Karpas-422 (cell line): ENCODE measurements around the gene LYRM1. TPM values are rescaled to one million over a fixed set of nuclear protein-coding genes. Genes with fewer than 3 reads are reported as not detected.

Experiments
- DNase-seq: peaks from one replicate; pipeline ENCODE4 v3.0.0-alpha.2; 2015
- H2AFZ ChIP-seq: fragments of 200-600 bp; sonication (generic); 2 replicates; pipeline ENCODE4 v1.6.1; 2014; ENCODE audit warnings: antibody characterized with exemption, low read length, mixed read lengths
- H3K27ac ChIP-seq: fragments of 200-600 bp; sonication (generic); 2 replicates; pipeline ENCODE4 v1.5.1; 2014; ENCODE audit warnings: mild to moderate bottlenecking, low read length, moderate library complexity
- H3K27me3 ChIP-seq: fragments of 200-600 bp; sonication (generic); 2 replicates; pipeline ENCODE4 v1.6.1; 2014; ENCODE audit warnings: low read length, mixed read lengths
- H3K36me3 ChIP-seq: fragments of 200-600 bp; sonication (generic); 2 replicates; pipeline ENCODE4 v1.6.1; 2014; ENCODE audit warnings: low read length, mixed read lengths; ENCODE audit not compliant: insufficient read depth
- H3K4me1 ChIP-seq: fragments of 200-600 bp; sonication (generic); 2 replicates; pipeline ENCODE4 v1.6.1; 2014; ENCODE audit warnings: mild to moderate bottlenecking, low read length, mixed read lengths
- H3K4me2 ChIP-seq: fragments of 200-600 bp; sonication (generic); 2 replicates; pipeline ENCODE4 v1.6.1; 2014; ENCODE audit warnings: low read length, low read depth, mild to moderate bottlenecking; ENCODE audit not compliant: poor library complexity, severe bottlenecking
- H3K4me3 ChIP-seq: fragments of 200-600 bp; sonication (generic); 2 replicates; pipeline ENCODE4 v1.5.1; 2014; ENCODE audit warnings: mild to moderate bottlenecking, antibody characterized with exemption, low read length, mixed read lengths
- H3K79me2 ChIP-seq: fragments of 200-600 bp; sonication (generic); 2 replicates; pipeline ENCODE4 v1.6.1; 2014; ENCODE audit warnings: mild to moderate bottlenecking, low read length, mixed read lengths
- H3K9ac ChIP-seq: fragments of 200-600 bp; sonication (generic); 2 replicates; pipeline ENCODE4 v1.6.0; 2014; ENCODE audit warnings: low read length
- H3K9me2 ChIP-seq: fragments of 200-600 bp; sonication (generic), shearing (Covaris generic); replicated peaks from 2 replicates; pipeline ENCODE4 v1.6.0; 2014; ENCODE audit warnings: mild to moderate bottlenecking, low read length, moderate library complexity; ENCODE audit not compliant: insufficient read depth
- H3K9me3 ChIP-seq: fragments of 300-700, 200-600 bp; sonication (generic); 2 replicates; pipeline ENCODE4 v1.6.1; 2014; ENCODE audit warnings: low read length, mixed read lengths
- H4K20me1 ChIP-seq: fragments of 200-600 bp; sonication (generic); 2 replicates; pipeline ENCODE4 v1.6.1; 2014; ENCODE audit warnings: mild to moderate bottlenecking, antibody characterized with exemption, low read length, low read depth; ENCODE audit not compliant: insufficient read depth
- total RNA-seq: library from RNA; depleted of rRNA; stranded (reverse); fragments of >200 nt; shearing (Covaris generic); gene quantifications from 2 replicates; pipeline ENCODE4 v1.2.3, GENCODE V29; 2014; ENCODE audit warnings: low replicate concordance

Gene LYRM1
- total RNA-seq, 1 experiment from 2014 or later, result 43.2 TPM

DNA sequence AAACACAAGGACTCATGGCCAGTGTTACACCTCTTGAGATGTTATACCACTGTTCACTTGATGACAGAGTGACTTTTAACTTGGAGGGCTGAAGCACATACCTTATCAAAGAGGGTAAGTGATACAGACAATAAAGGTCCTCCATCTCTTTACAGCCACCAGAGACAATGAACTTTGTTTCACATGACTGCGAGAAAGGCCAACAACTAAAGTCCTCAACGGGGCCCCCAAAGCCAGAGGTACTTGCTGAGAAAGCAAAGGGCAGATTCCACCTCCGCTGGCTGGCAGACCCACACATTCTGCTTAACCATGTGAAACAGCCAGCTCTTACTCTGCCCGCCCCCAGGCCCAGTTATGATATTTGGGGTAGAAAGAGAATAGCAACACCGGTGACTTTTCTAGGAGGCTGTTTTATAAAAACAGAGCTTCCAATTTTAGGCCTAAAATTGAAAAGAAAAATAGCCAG is 21.9 kb upstream of the LYRM1 start:
- no peak overlapping the region for H3K9ac ChIP-seq
- H3K36me3 ChIP-seq, result no peaks in the 10 kb centered on the region
- H3K4me3 ChIP-seq, result no peak overlapping the region
- no peak overlapping the region for H3K4me2 ChIP-seq
- 0 out of 2 replicates have a peak, but pooled peaks cover 6% of the 10 kb centered on the region for H4K20me1 ChIP-seq
- H3K27ac ChIP-seq, result no peak overlapping the region
- no peak for DNase-seq
- no peaks in the 10 kb centered on the region for H3K9me2 ChIP-seq
- no peaks in the 10 kb centered on the region for H3K9me3 ChIP-seq
- no peaks in the 10 kb centered on the region for H3K27me3 ChIP-seq
- H2AFZ ChIP-seq, result no peak overlapping the region
- H3K79me2 ChIP-seq, result peaks cover 75% of the 10 kb centered on the region
- peaks cover 32% of the 10 kb centered on the region for H3K4me1 ChIP-seq

DNA sequence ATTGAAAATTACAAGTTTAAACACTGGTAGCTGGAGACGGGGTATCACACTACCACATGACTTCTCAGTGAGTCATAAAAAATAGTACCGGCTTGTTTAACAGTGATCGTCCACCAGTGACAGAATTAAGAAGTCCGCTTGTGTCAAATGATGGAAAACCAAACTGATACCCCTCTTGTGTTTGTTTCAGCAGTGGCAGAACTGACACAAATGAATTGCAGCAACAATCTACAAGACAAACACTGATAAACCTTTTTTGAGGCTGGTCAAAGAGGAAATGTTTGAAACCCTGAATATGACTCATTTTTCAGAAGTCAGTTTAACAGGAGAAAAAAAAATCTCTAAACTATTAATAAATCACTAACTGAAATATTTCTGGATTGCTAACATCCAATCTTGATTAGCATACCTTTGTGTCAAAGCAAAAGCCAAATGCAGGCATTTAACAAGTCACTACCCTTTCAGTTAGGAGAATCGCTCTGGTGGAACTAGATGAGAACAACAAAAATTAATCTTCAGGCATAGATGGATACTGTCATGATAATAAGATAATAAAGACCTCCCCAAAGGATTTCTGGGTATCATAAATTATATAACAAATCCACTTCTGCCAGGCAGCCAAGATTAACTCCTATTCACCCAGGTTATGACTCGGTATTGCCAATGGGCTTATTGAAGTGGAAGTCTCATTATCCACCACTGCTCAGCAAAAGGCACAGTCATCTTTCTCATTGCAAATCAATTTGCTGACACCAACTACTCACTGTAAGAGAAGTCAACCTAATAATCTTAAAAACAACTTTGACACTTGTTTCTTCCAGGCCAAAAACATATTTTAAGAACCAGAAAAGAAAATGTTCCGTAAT is 21.2 kb upstream of the LYRM1 start:
- H3K79me2 ChIP-seq, result peaks cover 75% of the 10 kb centered on the region
- no peak overlapping the region for H3K27ac ChIP-seq
- no peak overlapping the region for H3K9ac ChIP-seq
- peaks cover 28% of the 10 kb centered on the region for H3K4me1 ChIP-seq
- H4K20me1 ChIP-seq, result 0 out of 2 replicates have a peak, but pooled peaks cover under 1% of the 10 kb centered on the region
- no peak for DNase-seq
- H3K36me3 ChIP-seq, result no peaks in the 10 kb centered on the region
- no peaks in the 10 kb centered on the region for H3K27me3 ChIP-seq
- H3K9me3 ChIP-seq, result no peaks in the 10 kb centered on the region
- no peaks in the 10 kb centered on the region for H3K9me2 ChIP-seq
- no peak overlapping the region for H3K4me2 ChIP-seq
- no peak overlapping the region for H3K4me3 ChIP-seq
- H2AFZ ChIP-seq, result no peak overlapping the region

DNA sequence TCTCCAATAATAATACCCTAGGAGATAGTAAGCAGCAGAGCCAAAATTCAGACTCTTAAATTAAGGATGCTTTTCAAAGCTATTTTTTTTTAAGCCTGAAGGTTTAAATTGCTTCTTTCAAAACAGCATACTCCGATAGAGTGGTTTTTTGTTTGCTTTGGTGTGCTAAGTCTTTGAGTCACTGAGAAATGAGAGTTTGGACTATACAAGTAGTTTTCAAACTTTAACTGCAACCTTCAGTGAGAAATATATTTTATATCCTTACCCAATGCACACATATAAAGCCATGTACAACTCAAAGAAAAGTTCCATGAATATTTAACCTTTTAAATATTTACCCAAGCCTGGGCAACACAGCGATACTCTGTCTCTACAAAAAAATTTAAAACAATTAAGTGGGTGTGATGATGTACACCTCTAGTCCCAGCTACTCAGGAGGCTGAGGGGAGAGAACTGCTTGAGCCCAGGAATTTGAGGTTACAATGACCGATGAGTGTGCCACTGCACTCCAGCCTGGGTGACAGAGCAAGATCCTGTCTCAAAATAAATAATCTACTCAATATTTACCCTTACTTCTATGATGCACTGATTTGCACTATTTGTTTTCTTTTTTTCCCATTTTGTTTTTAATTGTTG is 19.6 kb upstream of the LYRM1 start:
- Histone ChIP-seq H3K27me3 (no peaks in the 10 kb centered on the region), H2AFZ (no peak overlapping the region), H3K36me3 (no peaks in the 10 kb centered on the region), H3K27ac (no peak overlapping the region), H3K9me2 (no peaks in the 10 kb centered on the region), H3K9ac (no peak overlapping the region), H3K79me2 (peaks cover 78% of the 10 kb centered on the region), H3K9me3 (no peaks in the 10 kb centered on the region), H3K4me3 (no peak overlapping the region), H3K4me1 (peaks cover 15% of the 10 kb centered on the region), H3K4me2 (no peak overlapping the region), H4K20me1 (no peaks in the 10 kb centered on the region)
- DNase-seq, result no peak

DNA sequence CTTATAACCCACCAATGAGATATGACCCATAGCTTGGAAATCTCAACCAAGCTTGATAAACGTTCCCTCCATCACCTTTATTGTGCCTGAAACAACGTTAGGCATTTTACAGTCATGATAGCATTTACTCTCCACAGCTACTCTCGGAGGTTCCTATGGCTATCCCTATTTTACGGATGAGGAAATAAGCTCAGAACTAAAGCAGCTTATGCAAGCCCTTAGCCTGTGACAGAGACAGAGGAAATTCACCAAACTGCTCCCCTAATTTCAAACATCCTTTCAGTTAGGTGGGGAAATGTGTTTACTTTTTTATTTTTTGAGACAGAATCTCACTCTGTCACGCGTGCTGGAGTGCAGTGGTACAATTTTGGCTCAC is 19.1 kb upstream of the LYRM1 start:
- H3K4me2 ChIP-seq, result no peak overlapping the region
- H3K9me3 ChIP-seq, result no peaks in the 10 kb centered on the region
- H3K36me3 ChIP-seq, result no peaks in the 10 kb centered on the region
- no peak overlapping the region for H3K27ac ChIP-seq
- H3K79me2 ChIP-seq, result peaks cover 77% of the 10 kb centered on the region
- peaks cover 15% of the 10 kb centered on the region for H3K4me1 ChIP-seq
- no peak overlapping the region for H3K9ac ChIP-seq
- no peak overlapping the region for H3K4me3 ChIP-seq
- H3K27me3 ChIP-seq, result no peaks in the 10 kb centered on the region
- no peaks in the 10 kb centered on the region for H3K9me2 ChIP-seq
- no peaks in the 10 kb centered on the region for H4K20me1 ChIP-seq
- DNase-seq, result no peak
- no peak overlapping the region for H2AFZ ChIP-seq

DNA sequence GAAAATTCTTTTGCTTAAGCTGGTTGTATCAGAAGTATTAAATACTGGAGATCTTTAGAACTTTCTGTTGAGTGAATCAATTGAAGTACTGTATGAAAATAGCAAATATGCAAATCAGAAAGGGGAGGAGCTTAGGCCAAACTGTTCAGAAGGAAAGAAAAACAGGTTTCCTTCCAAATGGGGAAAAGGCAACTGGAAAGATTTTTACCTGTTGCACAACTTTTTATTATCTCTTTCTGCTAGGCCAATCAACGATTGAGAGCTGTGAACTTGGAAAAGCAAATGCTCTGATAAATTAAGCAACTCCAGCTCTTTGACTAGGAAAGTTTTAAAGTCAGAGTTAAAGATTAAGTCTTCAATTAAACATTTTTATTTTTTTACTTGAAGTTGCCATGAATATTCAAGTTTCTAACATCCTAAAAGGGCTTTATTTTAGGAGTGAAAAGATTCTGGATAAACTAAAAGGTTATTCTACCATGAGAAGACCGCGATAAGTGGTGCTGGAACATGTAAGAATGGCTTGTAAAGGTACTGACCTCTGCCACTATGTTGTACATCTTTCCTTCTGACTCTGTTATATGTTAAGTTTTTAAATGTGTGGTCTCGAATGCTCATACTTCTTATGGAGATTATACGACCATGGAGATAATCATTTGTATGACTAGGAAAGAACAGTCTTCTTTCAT is 16.9 kb upstream of the LYRM1 start:
- H3K4me1 ChIP-seq, result peaks cover 15% of the 10 kb centered on the region
- DNase-seq, result no peak
- H3K79me2 ChIP-seq, result peaks cover 75% of the 10 kb centered on the region
- no peak overlapping the region for H3K4me2 ChIP-seq
- H3K27ac ChIP-seq, result no peak overlapping the region
- no peak overlapping the region for H3K4me3 ChIP-seq
- H4K20me1 ChIP-seq, result no peaks in the 10 kb centered on the region
- H3K27me3 ChIP-seq, result no peaks in the 10 kb centered on the region
- H3K9ac ChIP-seq, result no peak overlapping the region
- no peaks in the 10 kb centered on the region for H3K9me3 ChIP-seq
- no peaks in the 10 kb centered on the region for H3K9me2 ChIP-seq
- H2AFZ ChIP-seq, result no peak overlapping the region
- H3K36me3 ChIP-seq, result no peaks in the 10 kb centered on the region

DNA sequence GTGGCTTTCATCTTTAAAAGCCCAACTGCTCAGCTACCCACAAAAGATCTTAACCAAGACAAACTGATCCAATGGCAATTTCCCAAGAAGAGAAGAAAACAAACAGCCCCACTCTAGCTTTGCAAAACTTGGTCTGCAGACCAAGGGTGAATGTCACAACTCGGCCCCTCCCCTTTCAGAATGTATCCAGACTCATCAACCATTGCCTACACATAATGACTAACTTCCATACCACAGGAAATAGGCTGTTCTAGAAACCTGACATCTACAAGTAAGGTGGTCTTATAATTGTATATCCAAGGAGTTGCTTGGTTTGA is 16.4 kb upstream of the LYRM1 start:
- Histone ChIP-seq H3K9me3 (no peaks in the 10 kb centered on the region), H3K27me3 (no peaks in the 10 kb centered on the region), H3K4me2 (no peak overlapping the region), H3K27ac (no peak overlapping the region), H3K9ac (no peak overlapping the region), H2AFZ (no peak overlapping the region), H4K20me1 (no peaks in the 10 kb centered on the region), H3K4me3 (no peak overlapping the region), H3K4me1 (peaks cover 12% of the 10 kb centered on the region), H3K79me2 (peaks cover 70% of the 10 kb centered on the region), H3K36me3 (no peaks in the 10 kb centered on the region), H3K9me2 (no peaks in the 10 kb centered on the region)
- no peak for DNase-seq

DNA sequence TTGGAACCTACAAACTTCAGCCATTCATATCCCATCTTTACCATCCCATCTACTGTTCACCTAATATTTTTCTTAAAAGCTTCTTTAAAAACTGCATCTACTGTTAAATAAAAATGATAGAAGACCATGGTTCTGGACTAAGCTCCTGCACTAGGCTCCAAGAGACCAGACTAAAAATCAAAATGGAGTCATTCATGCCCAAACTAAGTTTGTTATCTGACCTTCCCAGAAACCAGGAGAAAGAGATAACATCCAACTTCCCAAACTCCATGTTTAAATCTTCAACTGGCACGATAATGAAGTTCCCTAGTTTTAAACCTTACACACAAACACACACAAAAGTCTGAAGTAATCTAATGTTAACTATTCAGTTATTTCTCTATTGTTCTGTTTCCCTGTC is 14.3 kb upstream of the LYRM1 start:
- no peak overlapping the region for H3K27ac ChIP-seq
- H3K27me3 ChIP-seq, result no peaks in the 10 kb centered on the region
- H3K36me3 ChIP-seq, result no peaks in the 10 kb centered on the region
- no peak overlapping the region for H3K4me3 ChIP-seq
- H3K79me2 ChIP-seq, result peaks cover 65% of the 10 kb centered on the region
- H2AFZ ChIP-seq, result no peak overlapping the region
- peaks cover 6% of the 10 kb centered on the region for H3K4me1 ChIP-seq
- no peaks in the 10 kb centered on the region for H3K9me3 ChIP-seq
- no peaks in the 10 kb centered on the region for H4K20me1 ChIP-seq
- no peak for DNase-seq
- H3K9me2 ChIP-seq, result no peaks in the 10 kb centered on the region
- H3K9ac ChIP-seq, result no peak overlapping the region
- no peak overlapping the region for H3K4me2 ChIP-seq

DNA sequence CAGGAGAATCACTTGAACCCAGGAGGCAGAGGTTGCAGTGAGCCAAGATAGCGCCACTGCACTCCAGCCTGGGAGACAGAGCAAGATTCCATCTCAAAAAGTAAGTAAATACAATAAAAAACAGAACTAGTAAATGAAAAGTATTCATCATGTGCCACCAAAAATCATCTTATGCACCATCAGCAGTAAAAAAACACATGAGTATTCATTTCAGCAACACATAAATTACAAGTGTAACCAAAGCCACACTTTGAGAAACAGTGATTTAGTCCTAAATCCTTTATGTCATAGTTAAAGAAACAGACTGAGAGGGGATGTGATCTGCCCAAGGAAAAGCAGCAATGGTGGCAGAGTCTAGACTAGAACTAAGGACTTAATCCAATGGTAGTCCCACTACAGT is 13.4 kb upstream of the LYRM1 start:
- no peaks in the 10 kb centered on the region for H4K20me1 ChIP-seq
- H3K4me2 ChIP-seq, result no peak overlapping the region
- H3K9me3 ChIP-seq, result no peaks in the 10 kb centered on the region
- H3K36me3 ChIP-seq, result no peaks in the 10 kb centered on the region
- no peak overlapping the region for H3K9ac ChIP-seq
- H3K4me3 ChIP-seq, result no peak overlapping the region
- no peak overlapping the region for H2AFZ ChIP-seq
- peaks cover 71% of the 10 kb centered on the region for H3K79me2 ChIP-seq
- H3K27me3 ChIP-seq, result no peaks in the 10 kb centered on the region
- no peak overlapping the region for H3K27ac ChIP-seq
- no peaks in the 10 kb centered on the region for H3K9me2 ChIP-seq
- peaks cover 6% of the 10 kb centered on the region for H3K4me1 ChIP-seq
- no peak for DNase-seq
